HG03039 (cell line): ENCODE measurements around the gene PNCK.
"Not testable (repeated sequence)": the region's sequence is repeated elsewhere in the genome, so short reads cannot be mapped to it uniquely, and the experiment has no call there.

ENCODE experiments used
- ATAC-seq: cut with Tn5 transposase; IDR thresholded peaks from one replicate; pipeline ENCODE4 v1.9.1; 2021; ENCODE audit warnings: mild to moderate bottlenecking, moderate library complexity; ENCODE audit not compliant: unreplicated experiment

The PNCK gene

DNA sequence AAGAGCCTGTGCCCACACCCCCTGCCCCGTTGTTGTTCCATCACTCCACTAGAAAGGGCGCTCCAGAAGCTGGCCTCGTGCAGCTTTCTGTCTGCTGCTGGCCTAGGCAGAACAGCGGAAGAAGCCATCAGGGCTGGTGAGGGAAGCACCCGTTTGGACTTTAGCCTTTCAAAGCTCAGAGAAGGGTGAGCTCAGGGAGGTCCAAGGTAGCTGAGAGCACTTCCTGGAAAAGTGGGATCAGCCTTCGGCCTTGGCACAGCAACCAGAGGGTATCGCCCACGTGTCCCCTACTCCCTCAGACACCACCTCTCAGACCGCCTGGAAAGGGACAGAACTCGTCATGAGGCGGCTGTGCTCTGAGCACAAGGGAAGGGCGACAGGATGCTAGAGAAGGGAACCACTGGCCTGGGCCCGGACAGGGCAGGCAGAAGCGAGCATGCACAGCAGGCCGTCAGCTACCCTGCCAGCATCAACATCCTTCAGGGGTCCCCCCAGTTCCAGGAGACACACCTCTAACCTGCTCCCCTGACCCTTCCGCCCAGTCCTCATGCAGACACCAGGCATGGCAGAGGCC is 25.7 kb upstream of the PNCK start:
- not testable (repeated sequence) for ATAC-seq

DNA sequence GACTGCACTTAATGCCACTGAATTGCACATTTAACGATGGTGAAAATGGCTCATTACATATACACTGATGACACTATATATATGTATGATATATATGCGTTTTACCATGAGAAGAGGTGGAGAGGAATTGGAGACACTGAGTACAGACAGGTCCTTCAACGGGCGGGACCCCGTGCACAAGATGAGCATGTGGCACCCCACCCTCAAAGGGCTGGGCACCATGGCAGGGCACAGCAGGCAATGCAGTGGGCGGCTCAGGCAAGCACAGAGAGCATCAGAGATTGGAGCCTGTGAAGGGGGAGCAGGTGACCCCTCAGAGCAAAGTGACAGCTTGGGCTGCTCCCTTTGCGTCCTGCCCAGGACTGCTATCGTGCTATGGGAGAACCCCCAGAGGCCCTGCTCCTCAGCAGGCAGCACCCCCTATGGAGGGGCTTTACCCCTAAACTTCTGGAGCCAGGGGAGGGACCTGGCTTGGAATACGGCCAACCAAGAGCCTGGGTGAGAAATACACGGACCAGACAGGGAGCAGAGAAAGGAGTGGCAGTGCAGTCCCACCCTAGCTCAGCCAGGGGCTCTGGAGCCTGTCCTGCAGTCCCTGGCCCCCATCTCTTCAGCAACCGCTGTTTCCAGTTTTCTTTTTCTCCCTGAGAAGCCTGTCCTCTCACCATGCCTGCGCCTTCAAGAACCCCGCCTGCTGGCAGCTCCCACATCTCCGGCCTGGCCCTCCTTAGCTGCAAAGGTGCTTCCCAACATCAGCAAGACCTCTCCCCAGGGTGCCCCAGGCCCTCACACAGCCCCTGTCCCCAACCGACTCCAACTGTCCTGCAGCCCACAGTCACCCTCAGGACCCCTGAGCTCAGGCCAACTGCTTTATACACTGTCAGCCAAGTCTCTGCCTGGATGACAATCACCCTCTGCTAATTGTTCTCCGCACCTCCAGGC is 24.6 kb upstream of the PNCK start:
- no peak for ATAC-seq

DNA sequence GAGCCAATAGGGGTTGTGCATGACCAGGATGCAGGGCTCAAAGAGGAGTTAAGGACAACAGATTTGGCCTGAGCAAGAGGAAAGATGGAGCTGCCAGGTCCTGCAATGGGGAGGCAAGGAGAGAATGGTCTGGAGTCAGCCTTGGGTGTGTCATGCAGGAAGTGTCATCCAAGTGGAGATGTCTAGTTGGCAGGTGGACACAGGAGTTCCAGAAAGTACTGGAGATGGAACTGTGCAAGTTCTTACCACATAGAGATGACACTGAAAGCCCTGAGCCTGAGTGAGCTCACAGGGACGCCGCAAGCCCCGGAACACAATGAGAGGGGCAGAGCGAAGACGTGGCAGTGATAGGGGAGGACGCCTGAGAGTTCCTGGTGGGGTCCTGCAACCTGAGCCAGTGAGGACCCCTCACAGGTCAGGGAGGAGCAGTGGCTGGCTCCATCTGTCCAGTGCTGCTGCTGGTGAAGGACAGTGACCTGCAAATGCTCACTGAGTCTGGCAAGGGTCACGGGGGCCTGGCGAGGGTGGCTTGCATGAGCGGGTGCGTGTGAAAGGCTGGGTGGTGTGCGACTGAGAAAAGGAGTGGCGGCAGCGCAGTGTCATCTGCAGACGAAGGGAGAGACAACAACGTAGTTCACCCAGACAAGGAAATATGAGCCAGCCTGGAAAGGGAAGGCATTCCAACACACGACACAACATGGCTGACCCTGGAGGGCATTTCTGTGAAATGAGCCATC is 23.5 kb upstream of the PNCK start:
- ATAC-seq = not testable (repeated sequence)

DNA sequence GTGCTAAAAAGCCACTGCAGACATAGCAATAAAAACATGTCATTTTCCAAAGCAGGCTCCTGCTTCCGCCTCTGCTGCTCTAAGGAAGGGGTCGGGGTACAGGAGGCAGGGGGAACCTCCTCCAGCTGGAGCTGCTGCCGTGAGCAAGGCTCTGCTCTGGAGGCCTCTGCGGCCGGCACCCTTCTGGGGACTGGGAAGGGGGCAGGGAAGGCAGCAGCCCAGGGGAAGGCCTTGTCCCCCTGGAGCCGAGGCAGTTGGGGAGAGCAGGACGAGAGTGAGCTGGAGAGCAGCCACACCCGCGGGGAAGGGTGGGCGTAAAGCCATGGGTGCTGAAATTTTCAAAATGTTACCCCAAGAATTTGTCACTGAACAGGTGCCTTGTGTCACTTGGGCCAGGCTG is 22.9 kb upstream of the PNCK start:
- not testable (repeated sequence) for ATAC-seq

DNA sequence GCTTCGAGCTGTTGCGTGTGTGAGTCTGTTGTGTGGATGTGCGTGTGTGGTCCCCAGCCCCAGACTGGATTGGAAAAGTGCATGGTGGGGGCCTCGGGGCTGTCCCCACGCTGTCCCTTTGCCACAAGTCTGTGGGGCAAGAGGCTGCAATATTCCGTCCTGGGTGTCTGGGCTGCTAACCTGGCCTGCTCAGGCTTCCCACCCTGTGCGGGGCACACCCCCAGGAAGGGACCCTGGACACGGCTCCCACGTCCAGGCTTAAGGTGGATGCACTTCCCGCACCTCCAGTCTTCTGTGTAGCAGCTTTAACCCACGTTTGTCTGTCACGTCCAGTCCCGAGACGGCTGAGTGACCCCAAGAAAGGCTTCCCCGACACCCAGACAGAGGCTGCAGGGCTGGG is 22.5 kb upstream of the PNCK start:
- ATAC-seq = no peak

DNA sequence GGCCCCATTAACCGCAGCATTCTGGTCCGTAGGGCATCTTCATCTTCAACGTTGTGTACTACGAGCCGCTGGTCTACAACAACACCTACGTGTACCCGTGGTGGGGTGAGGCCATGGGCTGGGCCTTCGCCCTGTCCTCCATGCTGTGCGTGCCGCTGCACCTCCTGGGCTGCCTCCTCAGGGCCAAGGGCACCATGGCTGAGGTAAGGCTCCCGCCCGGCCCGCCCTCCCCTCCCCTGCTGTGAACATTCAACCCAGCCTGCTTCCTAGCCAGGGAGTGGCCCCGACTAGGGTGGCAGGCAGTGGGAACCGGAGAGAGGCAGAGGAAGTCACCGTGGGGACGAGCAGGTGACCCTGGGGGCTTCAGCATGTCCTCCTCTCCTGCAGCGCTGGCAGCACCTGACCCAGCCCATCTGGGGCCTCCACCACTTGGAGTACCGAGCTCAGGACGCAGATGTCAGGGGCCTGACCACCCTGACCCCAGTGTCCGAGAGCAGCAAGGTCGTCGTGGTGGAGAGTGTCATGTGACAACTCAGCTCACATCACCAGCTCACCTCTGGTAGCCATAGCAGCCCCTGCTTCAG is 21.2 kb upstream of the PNCK start:
- no peak for ATAC-seq

DNA sequence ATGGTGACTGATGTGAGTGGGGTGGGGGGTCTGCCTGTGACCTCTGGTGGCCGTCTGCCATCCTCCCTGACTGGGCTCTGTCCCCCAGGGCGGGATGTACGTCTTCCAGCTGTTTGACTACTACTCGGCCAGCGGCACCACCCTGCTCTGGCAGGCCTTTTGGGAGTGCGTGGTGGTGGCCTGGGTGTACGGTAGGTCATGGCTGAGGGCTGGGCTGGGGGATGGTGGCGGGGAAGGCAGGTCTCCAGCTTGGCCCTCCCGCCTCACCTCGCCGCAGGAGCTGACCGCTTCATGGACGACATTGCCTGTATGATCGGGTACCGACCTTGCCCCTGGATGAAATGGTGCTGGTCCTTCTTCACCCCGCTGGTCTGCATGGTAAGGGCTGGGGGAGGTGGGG is 20.6 kb upstream of the PNCK start:
- ATAC-seq = not testable (repeated sequence)

DNA sequence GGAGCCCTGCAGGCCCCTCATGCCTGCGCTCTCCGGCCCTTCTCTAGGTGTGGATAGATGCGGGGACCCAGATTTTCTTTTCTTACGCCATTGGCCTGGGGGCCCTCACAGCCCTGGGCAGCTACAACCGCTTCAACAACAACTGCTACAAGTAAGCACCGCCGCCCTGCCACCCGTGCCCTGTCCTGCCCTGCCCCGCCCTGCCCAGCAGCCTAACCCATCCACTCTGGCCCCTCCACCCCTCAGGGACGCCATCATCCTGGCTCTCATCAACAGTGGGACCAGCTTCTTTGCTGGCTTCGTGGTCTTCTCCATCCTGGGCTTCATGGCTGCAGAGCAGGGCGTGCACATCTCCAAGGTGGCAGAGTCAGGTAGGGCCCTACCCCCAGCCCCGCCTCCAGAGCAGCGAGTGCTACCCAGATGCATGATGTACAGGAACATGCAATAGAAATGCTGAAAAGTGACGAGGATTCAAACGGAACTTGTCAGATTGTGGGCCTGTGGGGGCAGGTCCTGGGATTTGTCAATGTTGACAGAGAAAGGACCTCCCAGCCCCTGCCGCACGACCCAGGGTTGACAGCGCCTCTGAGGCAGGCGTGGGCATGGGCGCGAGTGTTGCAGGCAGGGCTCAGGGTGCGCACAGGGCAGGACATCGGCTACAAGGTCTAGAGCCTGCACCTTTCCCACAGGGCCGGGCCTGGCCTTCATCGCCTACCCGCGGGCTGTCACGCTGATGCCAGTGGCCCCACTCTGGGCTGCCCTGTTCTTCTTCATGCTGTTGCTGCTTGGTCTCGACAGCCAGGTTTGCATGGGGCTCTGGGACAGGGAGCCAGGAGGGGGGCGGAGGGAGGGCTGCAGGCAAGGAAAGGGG is 19.8 kb upstream of the PNCK start:
- ATAC-seq = no peak

DNA sequence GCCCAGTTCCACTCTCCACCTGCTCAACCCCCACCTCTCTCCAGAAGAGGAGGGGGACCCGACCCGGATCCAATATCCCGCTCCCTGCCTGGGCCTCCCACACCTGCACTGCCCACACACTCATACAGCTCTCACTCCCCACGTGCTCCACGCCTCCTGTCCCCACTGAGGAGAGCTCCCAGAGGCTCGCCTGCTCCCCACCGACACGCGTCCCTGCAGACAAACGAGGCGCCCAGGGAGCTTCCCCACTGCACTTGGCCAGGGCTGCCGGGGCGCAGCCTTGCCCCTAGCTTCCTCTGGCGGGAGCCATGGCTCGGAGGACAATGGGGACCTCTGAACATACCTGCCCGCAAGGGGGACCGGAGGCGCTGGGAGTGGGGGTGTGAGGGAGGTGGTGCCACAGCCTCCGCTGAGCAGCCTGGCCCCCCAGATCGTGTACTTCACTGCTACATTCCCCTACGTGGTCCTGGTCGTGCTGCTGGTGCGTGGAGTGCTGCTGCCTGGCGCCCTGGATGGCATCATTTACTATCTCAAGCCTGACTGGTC is 19.1 kb upstream of the PNCK start:
- no peak for ATAC-seq

DNA sequence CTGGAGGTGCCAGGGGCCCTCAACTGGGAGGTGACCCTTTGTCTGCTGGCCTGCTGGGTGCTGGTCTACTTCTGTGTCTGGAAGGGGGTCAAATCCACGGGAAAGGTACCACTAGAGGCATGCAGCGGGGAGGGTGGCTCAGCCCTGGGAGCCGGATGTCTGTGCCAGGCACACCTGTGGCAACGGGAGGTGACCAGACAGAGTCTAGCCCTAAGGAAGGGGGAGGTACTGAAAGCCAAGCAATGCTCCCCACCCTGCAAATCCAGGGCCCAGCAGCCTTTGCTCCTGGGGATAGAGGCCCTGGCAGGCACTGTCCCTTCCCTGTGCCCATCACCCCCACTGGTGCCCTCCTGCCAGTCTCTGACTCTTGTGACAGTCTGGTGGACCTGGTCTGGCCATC is 18.4 kb upstream of the PNCK start:
- no peak for ATAC-seq

DNA sequence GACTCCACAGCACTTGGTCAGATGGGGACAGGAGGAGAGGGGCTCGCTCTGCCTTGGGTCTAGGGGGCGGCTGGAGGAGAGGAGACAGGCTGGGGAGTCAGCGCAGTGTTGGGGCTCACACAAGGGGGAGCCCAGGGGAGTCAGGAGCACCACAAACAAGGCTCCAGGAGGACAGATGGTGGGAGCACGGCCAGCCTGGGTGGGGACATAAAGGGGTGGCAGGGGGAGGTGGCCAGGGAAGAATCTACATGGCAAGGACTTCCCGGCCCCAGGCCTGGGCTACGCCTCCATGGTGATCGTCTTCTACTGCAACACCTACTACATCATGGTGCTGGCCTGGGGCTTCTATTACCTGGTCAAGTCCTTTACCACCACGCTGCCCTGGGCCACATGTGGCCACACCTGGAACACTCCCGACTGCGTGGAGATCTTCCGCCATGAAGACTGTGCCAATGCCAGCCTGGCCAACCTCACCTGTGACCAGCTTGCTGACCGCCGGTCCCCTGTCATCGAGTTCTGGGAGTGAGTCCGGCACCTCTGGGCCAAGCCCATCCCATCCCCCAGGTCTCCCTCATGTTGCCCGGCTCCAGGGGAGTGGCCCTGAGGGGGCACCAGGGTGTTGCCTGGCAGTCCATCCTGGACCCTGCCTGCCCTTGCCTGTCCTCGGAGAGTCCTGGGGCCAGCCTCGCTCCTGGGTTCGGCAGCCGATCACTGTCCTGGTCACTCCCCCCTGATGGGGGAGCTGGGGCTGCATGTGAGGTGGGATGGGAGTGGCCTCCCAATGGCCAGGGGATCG is 17.6 kb upstream of the PNCK start:
- ATAC-seq = not testable (repeated sequence)

DNA sequence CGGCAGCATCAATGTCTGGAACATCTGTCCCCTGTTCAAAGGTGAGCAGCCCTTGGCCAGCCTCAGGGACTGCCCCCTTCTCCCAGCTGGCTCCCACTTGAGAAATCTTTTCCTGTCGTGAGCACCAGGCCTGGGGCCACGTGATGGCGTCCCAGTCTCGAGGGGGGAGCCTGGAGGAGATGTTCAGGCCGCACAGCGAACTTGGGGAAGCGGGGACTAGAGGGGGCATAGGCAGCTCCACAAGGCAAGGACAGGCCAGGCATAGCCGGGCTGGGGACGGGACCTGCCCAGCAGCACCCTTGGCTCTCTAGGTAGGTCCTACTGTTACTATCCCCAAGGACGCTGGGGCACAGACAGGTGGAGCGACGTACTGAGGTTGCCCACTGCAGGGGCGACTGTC is 16.9 kb upstream of the PNCK start:
- no peak for ATAC-seq

DNA sequence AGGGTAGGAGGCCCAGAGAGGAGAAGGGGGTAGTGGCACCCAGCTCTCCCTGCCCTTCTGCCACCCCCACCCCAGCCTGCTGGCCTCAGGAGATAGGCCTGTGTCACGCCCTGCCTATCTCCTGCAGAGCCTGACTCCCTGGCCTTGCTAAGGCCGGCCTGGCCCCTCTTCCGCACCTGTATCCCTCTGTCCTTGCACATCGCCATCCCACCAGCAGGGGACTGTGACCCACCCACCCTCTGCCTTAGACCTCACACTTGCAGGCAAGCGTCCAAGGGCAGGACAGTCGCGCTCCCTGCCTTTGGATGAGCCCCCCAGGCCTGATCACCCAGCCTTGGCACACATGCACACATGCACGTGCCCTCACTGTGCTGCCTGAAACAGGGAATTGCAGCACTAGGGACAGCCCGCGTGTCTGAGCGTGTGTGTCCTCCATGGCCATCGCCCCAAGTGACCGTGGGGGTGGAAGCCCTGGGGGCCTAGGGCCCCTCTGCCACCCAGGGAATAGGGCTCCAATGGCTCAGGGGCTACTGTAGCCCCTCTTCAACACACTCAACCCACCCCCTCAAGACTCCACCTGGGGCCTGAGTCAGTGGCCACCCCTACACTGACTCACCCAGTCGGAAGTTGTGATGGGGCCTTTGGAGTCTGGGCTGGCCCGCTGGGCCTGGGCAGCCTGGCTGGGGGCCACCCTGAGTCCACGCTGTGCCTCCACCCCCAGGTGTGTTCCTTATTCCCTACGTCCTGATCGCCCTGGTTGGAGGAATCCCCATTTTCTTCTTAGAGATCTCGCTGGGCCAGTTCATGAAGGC is 16.2 kb upstream of the PNCK start:
- ATAC-seq = no peak

DNA sequence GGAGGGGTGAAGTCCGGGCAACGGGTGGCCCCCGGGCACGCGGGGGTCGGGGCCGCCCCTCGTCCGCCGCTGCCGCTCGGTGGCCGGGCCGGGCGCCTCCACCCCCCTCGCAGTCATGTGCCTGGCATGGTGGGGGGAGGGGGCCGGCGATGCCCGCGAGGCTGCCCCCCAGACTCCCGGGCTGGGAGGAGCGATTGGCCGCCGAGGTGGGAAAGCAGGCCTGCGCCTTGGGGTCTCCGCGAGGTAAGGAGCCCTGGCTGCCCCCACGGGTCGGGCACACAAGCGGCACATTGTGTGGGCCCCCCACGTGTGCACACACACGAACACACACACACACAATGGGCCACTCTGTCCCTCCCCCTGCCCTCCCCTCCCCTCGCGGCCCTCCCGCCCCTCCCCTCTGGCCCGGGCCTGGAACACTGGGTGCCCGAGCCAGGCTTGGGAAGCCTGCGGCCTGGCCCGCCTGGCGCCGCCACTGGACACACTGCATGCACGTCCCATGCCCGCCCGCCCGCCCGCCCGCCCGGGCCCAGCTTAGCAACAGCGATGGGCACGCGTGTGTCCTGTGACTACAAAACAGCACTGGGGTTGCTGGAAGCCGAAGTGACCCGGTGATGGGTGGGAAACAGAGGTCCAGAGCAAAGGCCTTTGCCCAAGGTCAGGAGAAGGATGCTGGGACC is 15.4 kb upstream of the PNCK start:
- ATAC-seq = no peak

DNA sequence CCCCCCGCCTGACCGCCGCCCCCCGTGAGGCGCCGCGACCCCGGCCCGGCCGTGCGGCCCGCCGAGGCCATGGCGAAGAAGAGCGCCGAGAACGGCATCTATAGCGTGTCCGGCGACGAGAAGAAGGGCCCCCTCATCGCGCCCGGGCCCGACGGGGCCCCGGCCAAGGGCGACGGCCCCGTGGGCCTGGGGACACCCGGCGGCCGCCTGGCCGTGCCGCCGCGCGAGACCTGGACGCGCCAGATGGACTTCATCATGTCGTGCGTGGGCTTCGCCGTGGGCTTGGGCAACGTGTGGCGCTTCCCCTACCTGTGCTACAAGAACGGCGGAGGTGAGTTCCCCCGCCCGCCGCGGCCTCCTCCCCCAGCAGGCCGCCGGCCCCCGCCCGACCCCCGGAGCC is 14.9 kb upstream of the PNCK start:
- no peak for ATAC-seq

DNA sequence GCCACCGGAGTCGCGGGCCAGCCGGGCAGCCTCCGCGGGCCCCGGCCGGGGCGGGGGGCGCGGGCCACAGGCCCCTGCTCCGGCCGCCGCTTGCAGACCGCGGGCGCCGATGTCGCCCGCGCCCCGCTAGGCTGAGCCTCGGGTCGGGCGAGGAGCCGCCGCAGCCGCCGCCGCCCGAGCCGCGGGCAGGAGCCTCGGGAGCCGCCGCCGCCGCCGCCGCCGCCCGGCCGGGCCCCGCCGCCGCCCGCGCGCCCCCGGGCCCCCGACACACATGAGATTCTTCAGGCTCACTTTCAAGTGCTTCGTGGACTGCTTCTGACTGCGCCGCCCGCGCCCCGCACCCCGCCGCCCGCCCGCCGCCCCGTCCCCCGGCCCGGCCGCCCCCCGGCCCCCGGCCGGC is 14.5 kb upstream of the PNCK start:
- ATAC-seq = no peak

DNA sequence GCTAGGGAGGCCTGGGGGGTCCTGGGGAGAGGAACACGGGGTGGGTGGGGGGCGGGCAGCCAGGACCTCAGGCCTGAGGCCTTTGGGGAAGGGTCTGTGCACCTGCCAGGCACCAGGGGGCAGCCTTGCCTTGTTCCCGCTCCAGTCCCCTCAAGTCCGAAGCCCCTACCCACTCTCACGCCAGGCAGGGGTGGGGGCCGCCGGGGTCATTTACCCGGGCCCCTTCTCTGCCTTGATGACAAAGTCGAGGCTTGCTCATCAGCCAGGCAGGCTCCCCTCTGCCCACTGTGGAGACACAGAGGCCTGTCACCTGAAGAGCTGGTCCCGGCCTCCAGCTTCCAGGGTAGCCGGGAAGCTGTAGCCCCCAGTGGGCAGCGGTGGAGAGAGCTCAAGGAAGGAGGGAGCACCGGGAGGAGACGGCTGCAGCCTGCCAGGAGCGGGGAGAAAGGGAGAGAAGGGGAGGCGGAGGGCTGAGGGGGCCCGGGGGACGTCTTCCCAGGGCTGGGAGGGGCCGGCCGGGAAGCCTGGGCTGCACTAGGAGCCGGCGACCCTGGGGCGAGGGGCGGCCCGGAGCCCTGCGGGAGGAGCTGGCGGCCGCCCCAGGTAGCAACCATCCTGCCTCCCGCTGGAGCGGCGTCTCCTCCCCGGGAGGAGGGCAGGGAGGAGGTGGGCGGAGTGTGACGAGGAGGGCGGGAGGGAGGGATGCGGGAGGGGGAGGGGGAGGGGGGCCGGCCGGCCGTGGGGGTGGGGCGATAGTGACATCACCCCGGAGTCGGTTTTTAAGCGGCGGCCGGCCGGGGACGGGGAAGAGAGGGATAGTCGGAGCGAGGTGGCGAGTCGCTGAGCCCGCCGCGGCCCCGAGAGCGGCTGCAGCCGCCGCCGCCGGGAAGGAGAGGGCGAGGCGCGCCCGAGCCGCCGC is 13.8 kb upstream of the PNCK start, which contains the start of gene SLC6A8:
TSS of gene SLC6A8 (plus strand) at position 806 of the 919 bp plus-strand sequence. CDS start 649 bp downstream, outside the sequence.
- no peak for ATAC-seq
